Endodermal cell (in vitro differentiated cells): ENCODE data around the gene CDH20. TPM values are rescaled to one million over a fixed set of nuclear protein-coding genes. Genes with fewer than 3 reads are reported as not detected.

Source experiments
- DNase-seq: peaks from one replicate; pipeline ENCODE4 v3.0.0-alpha.2; 2017
- H3K27ac ChIP-seq: 2 replicates; pipeline ENCODE4 v1.5.1; 2013; ENCODE audit warnings: mild to moderate bottlenecking, low read depth, low read length, moderate library complexity
- H3K27me3 ChIP-seq: 2 replicates; pipeline ENCODE4 v1.6.1; 2013; ENCODE audit warnings: mild to moderate bottlenecking, low read length, moderate library complexity; ENCODE audit not compliant: insufficient read depth, control insufficient read depth, poor library complexity, severe bottlenecking
- H3K36me3 ChIP-seq: 2 replicates; pipeline ENCODE4 v1.7.0; 2013; ENCODE audit warnings: mild to moderate bottlenecking, low read length, moderate library complexity; ENCODE audit not compliant: control insufficient read depth, insufficient read depth
- H3K4me1 ChIP-seq: one replicate; pipeline ENCODE4 v1.7.0; 2013; ENCODE audit warnings: low read length; ENCODE audit not compliant: control insufficient read depth, insufficient read depth
- H3K4me3 ChIP-seq: 2 replicates; pipeline ENCODE4 v1.5.1; 2013; ENCODE audit warnings: mild to moderate bottlenecking, low read length, moderate library complexity
- H3K9ac ChIP-seq: 2 replicates; pipeline ENCODE4 v1.6.1; 2013; ENCODE audit warnings: mild to moderate bottlenecking, low read length, moderate library complexity; ENCODE audit not compliant: poor library complexity, severe bottlenecking; ENCODE audit errors: extremely low read depth
- H3K9me3 ChIP-seq: 2 replicates; pipeline ENCODE4 v1.6.1; 2013; ENCODE audit warnings: mild to moderate bottlenecking, low read length, moderate library complexity; ENCODE audit not compliant: control insufficient read depth
- H3K27ac Mint-ChIP-seq: 2 replicates; pipeline ENCODE4 v1.8.0; 2020; ENCODE audit warnings: mixed read lengths
- H3K27me3 Mint-ChIP-seq: 2 replicates; pipeline ENCODE4 v1.8.0; 2021; ENCODE audit warnings: mild to moderate bottlenecking, mixed read lengths; ENCODE audit not compliant: insufficient read depth
- H3K36me3 Mint-ChIP-seq: 2 replicates; pipeline ENCODE4 v1.8.0; 2020; ENCODE audit warnings: low read depth, mixed read lengths
- H3K4me1 Mint-ChIP-seq: 2 replicates; pipeline ENCODE4 v1.8.0; 2020; ENCODE audit warnings: mixed read lengths
- H3K4me3 Mint-ChIP-seq: 2 replicates; pipeline ENCODE4 v1.8.0; 2020; ENCODE audit warnings: mild to moderate bottlenecking, moderate library complexity, mixed read lengths
- H3K9me3 Mint-ChIP-seq: 2 replicates; pipeline ENCODE4 v1.8.0; 2020; ENCODE audit warnings: mild to moderate bottlenecking, mixed read lengths
- CTCF ChIP-seq: fragments of 200-600 bp; sonication (generic); conservative IDR thresholded peaks from 2 replicates; pipeline ENCODE4 v1.5.0; 2021; ENCODE audit warnings: antibody characterized with exemption, mild to moderate bottlenecking
- WGBS, 2 experiments: methylation state at CpG; one replicate each; pipeline versions ENCODE4 v1.1.5 to v1.1.7; 2013; ENCODE audit warnings: missing lambda C conversion rate in 2 of 2, mixed read lengths in 1 of 2; ENCODE audit not compliant: insufficient coverage in 1 of 2, insufficient read length in 1 of 2; 5-methylcytosine and 5-hydroxymethylcytosine counted together
- total RNA-seq, 2 donors: library from RNA; stranded (reverse); fragmentation: NEBNext Ultra II Directional in 1 of 2; extraction: Animal tissue kit (Norgen Biotek cat#: 25700) in 1 of 2; gene quantifications; 2 replicates in 1 of 2; 3 replicates in 1 of 2; pipeline ENCODE4 v1.2.1, GENCODE V29; 2021

CDH20 gene
- total RNA-seq, 2 donors from 2014 or later: 0.11 to 0.75 TPM

- no peak for TF ChIP-seq CTCF
- no peak overlapping the region for H3K4me3 ChIP-seq
- no peak for DNase-seq
- no peak overlapping the region for H3K27ac ChIP-seq
- Mint-ChIP-seq H3K27me3 (no peaks in the 10 kb centered on the region), H3K36me3 (no peaks in the 10 kb centered on the region), H3K4me3 (no peak overlapping the region), H3K9me3 (peaks cover 2% of the 10 kb centered on the region), H3K4me1 (peaks cover 3% of the 10 kb centered on the region), H3K27ac (no peak overlapping the region)
- H3K27me3 ChIP-seq: no peaks in the 10 kb centered on the region
- WGBS, 2 experiments: 83 to 88% methylated on average over 1 to 3 of the region's 4 CpGs
- no peaks in the 10 kb centered on the region for H3K9me3 ChIP-seq
- no peak overlapping the region for H3K9ac ChIP-seq
- H3K36me3 ChIP-seq: no peaks in the 10 kb centered on the region
- no peaks in the 10 kb centered on the region for H3K4me1 ChIP-seq
These were observed 46.4 kb upstream of the CDH20 start for GRCh38 chr18:61286867-61287266.

- Histone ChIP-seq H3K9ac (no peak overlapping the region), H3K27me3 (no peaks in the 10 kb centered on the region), H3K27ac (no peak overlapping the region), H3K36me3 (no peaks in the 10 kb centered on the region), H3K4me3 (no peak overlapping the region), H3K9me3 (no peaks in the 10 kb centered on the region), H3K4me1 (no peaks in the 10 kb centered on the region)
- H3K36me3 Mint-ChIP-seq: no peaks in the 10 kb centered on the region
- H3K27me3 Mint-ChIP-seq: no peaks in the 10 kb centered on the region
- no peak for DNase-seq
- peaks cover 3% of the 10 kb centered on the region for H3K4me1 Mint-ChIP-seq
- no peaks in the 10 kb centered on the region for H3K9me3 Mint-ChIP-seq
- H3K27ac Mint-ChIP-seq: no peak overlapping the region
- H3K4me3 Mint-ChIP-seq: no peak overlapping the region
- no peak for TF ChIP-seq CTCF
- 92 to 93% methylated on average over 5 of the region's 5 CpGs for WGBS, 2 experiments
These were observed 42.6 kb upstream of the CDH20 start for GRCh38 chr18:61290616-61291015.

- DNase-seq: no peak
- Histone ChIP-seq H3K4me1 (no peaks in the 10 kb centered on the region), H3K9ac (no peak overlapping the region), H3K27me3 (no peaks in the 10 kb centered on the region), H3K9me3 (no peaks in the 10 kb centered on the region), H3K36me3 (no peaks in the 10 kb centered on the region), H3K27ac (no peak overlapping the region), H3K4me3 (no peak overlapping the region)
- no peak overlapping the region for H3K4me3 Mint-ChIP-seq
- no peak for TF ChIP-seq CTCF
- H3K9me3 Mint-ChIP-seq: no peaks in the 10 kb centered on the region
- WGBS, 2 experiments: 90 to 93% methylated on average over 2 to 4 of the region's 4 CpGs
- H3K27ac Mint-ChIP-seq: no peak overlapping the region
- no peaks in the 10 kb centered on the region for H3K36me3 Mint-ChIP-seq
- no peaks in the 10 kb centered on the region for H3K4me1 Mint-ChIP-seq
- H3K27me3 Mint-ChIP-seq: no peaks in the 10 kb centered on the region
These were observed 40.8 kb upstream of the CDH20 start for GRCh38 chr18:61292280-61293035.
